Non-pigmented ciliary epithelial cell (primary cell): ENCODE measurements around the gene KLK12.

Experiments used
- DNase-seq: peaks from one replicate; pipeline ENCODE4 v3.0.0-alpha.2; 2010; ENCODE audit warnings: low read depth

The KLK12 gene, protein sequence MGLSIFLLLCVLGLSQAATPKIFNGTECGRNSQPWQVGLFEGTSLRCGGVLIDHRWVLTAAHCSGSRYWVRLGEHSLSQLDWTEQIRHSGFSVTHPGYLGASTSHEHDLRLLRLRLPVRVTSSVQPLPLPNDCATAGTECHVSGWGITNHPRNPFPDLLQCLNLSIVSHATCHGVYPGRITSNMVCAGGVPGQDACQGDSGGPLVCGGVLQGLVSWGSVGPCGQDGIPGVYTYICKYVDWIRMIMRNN

DNA sequence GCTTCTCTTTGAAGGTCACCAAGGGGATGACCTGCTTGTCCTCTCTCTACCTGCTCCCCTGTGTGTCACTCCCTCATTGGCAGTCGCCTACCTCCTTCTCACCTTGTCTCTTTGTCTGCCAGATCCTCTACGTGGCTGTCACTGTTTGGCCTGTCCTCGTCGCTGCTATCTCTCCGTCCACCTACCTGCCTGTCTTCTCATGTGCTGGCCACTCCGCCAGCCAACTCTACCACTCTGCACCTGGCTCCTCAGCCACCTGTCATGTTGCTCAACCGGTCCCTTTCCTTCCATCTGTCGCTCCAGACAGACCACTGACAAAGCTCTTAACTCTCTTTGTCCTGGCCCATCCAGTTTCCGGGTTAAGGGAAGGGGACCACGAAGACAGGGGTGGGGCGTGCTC is at the start of gene KLK12:
TSS of gene KLK12 (minus strand) at position 299 of the 400 bp plus-strand sequence. CDS start 381 bp downstream, outside the sequence.
- DNase-seq = no peak

DNA sequence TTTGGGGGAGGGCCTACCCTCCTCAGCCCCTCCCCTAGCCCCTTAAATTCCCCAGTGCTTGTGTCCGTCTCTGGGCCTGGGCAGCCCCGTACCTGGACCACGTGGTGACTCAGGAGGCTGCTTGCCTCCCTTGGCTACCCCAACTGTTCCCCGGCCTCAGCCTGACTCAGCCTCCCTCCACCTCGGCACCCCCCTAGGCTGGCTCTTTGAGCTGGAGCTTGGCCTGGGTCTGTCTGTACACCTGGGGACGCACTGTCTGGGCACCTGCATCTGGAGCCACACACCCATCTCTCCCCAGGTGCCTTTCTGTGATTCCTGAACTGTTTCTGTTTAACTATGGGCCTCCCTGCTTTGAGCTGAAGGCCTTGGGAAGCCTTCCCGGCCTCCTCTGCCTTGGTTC is 49.7 kb upstream of the KLK12 start:
- DNase-seq = no peak

DNA sequence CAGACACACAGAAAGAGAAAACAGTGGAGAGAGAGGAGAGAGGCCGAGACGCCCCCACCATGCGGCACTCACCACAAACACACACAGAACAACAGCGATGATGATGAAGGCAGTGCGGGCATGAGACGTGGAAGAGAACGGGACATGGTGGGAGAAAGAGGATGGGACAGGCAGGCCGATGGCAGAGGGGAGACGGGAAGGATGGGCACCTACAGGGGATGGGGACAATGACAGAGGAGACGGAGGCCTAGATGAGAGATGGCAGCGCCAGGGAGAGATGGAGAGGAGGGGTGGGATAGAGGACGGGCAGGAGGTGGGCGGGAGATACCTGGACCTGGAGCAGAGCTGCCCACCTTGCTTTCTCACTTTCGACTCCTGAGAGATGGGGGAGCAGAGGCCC is 49.0 kb upstream of the KLK12 start:
- DNase-seq = no peak

DNA sequence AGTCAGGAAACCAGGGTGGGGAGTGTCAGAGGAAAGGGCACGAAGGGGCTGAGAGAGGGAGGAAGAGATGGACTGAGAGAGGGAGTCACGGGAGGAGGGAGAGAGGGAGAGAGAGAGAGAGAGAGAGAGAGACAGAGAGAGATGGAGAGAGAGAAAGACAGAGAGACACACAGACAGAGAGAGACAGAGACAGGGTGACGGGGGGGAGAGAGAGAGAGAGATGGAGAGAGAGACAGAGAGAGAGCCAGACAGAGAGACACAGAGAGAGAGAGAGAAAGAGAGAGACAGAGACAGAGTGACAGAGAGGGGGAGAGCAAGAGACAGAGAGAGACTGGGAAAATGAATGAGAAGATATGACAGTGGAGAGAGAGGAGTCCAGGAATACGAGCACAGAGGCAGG is 48.4 kb upstream of the KLK12 start:
- DNase-seq = no peak

DNA sequence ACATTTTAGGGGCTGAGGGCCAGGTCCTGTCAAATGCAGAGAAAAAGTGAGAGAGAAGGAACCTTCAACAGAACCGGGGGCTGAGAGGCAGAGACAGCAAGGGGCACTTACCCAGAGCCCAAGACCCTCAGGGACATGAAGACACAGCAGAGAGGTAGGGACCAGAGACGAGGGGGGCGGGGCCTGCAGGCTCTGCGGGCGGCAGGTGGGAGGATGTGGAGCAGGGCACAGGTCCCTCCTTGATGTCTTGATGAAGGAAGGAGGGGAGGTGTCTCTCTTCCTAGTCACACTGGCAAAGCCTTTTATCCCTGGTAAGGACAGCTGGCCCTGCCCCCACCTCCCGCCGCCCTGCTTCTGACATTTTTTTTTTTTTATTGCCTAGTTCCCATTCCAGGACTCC is 47.8 kb upstream of the KLK12 start, which contains the start of gene KLK14:
TSS of gene KLK14 (minus strand) at position 277 of the 400 bp plus-strand sequence. CDS start at position 4, 273 bp downstream.
- no peak for DNase-seq

DNA sequence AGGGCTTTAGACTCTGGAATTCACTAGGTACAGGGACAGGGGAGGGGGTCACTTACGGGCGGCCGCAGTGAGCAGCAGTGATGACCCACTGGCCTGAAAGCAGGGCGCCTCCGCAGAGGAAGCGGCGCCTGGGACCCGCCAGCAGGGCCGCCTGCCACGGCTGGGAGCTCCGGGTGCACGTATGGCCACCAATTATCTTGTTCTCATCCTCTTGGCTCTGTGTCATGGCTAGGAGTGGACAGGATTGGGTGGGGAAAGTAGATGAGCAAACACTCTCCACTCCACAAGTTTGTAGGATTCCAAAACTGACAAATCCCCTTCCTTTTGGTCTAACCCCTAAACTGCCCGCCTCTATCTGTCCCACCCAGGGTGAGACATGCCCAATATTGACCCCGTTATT is 46.7 kb upstream of the KLK12 start:
- no peak for DNase-seq

DNA sequence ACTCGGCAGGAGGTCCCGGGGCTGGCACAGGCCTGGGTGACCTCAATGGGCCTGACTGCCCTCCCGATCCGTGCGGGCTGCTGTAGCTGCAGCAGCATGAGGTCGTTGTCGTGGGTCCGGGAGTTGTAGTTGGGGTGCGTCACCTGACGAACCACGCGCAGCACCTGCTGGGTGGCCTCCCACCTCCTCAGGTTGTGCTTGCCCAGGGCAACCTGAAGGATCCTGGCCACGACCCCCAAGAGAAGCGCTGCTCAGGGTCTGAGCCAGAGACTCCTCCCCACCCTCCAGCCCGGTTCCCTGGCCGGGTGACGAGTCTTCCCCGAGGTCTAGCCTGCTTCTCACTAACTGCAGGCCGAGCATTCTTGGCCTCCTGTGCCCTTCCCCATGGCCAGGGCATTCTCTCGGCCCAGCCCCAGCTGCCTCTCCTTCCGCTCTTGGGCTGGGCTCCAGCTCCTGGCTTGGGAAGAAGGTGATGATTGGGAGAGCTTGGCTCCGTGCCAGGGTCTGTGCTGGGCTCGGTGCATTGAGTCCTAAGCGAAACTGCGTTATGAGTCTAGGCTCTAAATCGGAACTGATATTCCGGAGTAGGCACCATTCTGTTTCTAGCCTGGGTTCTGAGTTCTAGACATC is 44.8 kb upstream of the KLK12 start:
- DNase-seq = no peak

DNA sequence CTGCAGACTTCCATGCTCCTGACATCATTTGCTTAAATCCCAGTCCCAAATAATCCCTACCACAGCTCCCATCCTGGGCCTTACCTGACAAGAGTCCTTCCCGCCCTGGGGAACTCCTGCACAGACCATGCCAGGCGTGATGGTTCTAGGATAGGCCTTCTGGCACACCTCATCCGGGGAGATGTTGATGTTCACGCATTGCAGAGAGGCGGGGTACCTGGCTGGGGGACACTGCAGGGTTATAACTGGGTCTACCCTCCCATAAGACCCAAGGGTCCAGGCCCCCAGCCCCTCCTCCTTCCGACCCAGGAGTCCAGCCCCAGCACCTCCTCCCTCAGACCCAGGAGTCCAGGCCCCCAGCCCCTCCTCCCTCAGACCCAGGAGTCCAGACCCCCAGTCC is 43.9 kb upstream of the KLK12 start:
- DNase-seq = no peak

DNA sequence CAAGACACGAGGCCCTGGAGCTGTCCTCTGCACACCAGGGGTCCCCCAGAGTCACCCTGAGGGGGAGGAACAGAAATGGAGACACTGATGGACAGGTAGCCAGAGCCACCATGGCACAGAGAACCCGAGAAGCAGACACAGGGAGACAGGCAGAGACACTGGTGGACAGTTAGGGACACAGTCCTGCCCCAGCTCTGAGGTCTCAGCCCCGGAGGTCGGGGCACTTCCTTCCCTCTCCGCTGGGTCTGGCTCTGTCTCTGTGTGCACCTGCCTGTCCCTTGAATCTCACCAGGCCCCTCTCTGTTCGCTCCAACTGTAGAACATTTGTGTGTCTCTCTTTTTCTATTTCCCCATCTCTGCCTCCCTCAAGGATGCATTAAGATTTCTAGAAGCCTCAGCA is 43.3 kb upstream of the KLK12 start:
- DNase-seq = no peak

DNA sequence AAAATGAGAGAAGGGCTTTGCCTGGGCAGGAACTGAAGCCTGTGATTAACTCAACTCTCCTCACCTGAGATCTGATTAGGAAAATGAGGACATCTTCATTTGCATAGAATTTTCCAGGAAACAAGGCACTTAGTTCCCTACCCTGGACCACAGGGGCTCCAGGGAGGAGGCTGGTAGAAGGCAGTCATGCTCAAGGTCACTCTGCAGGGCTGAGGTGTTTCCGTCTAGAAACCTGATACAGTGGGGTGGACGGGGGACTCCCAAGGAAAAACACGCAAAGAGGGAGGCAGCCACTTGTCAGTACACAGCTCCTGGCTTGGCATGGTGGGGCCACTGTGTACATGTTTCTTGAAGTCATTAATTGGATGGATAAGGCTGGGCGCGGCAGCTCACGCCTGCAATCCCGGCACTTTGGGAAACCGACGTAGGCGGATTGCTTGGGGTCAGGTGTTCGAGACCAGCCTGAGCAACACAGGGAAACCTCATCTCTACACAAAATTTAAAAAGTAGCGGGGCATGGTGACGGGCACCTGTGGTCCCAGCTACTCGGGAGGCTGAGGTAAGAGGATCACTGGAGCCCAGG is 41.9 kb upstream of the KLK12 start:
- DNase-seq = no peak

DNA sequence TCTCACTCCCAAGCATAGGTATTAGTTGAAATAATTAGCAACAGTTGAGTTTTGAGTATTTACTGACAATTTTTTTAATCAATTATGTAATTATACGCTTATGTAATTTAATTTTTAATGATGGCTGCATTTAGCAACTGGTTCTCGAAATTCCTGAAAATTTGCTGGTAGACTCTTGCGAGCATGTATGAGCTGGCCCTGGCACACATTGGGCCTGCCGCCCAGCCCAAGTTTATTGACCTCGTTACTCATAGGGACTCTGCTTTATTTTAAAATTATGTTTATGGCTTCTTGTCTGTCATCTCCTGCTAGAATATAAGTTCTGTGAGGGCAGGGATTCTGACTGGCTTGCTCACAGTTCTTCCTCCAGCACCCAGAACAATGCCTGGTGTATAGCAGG is 41.2 kb upstream of the KLK12 start:
- DNase-seq = no peak

DNA sequence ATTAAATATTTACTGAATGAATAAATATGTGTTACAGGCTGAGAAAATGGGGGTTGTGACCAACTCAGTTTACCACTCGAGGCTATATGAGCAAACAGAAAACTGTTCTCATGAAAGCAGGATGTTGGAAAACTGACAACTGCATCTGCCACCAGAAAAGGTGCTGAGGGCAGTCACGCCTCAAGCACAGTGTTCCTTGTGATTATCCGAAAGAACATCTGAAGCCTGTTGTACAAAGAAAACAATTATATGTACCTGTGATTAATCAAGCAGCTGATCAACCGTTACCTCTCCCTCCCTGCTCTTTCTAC is 36.2 kb upstream of the KLK12 start:
- DNase-seq = no peak

DNA sequence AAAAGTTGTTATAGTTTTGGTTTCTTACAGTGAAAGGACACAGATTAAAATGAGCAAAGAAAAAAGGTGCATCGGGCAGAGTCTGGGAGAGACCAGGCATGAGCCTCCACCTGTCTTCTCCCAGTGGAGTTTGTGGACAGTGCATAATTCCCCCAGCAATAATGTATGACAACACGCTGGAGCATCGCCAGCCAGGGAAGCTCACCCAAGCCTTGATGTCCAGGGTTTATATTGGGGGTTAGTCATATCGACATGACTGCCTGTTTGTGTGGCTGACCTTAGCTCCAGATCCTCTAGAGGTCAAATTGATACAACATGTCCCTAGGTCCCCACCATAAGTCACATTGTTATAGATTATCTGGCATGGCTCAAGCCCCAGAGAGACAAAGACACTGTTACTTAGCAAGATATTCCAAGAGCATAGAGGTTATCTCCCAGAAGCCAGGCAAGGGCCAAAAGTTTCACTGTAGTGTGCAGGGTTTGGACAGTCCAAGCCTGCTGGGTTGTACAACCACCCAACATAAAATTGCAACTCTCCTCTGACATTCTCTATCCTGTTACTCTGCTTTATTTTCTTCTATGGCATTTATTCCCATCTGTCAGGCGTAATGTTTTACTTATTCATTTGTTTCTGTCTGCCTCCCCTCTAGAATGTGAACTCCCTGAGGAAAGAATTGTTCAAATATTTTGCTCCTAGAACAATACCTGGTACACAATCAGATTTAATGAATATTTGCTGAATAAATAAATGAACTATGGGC is 35.7 kb upstream of the KLK12 start:
- DNase-seq = no peak

DNA sequence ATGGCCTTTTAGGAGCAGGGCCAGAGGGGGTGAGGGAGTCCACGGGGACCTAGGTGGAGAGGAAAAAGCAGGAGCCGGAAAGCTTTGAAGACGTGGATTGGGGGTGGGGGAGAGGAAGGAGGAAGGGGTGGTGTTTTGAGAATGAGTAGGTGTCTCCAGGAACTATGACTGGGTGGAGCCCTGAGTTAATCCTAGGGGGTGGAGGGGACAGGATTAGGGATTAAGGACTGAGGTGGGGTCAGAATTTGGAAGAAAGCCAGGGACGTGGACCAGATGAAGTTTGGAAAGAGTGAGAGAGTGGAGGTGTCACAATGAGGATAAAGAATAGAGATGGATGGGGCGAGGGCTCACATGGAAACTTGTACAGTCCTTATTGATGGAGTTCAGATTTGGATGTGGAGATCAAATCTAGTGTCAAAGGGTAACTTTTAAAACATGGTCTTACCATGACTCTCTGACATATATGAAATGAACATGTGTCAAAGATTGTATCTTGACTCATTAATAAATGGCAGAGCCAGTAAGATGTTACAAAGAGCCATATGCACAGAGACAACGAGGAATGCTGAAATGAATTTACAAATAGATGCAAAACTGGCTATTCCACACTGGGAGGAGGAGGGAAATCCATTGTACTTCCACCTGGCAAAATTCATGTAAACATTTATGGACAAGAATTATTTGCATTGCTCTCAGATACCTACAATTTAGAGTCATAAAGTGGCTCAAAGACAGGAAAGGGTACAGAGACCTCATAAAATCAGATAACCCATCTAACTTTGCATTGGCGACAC is 31.8 kb upstream of the KLK12 start:
- DNase-seq = no peak

DNA sequence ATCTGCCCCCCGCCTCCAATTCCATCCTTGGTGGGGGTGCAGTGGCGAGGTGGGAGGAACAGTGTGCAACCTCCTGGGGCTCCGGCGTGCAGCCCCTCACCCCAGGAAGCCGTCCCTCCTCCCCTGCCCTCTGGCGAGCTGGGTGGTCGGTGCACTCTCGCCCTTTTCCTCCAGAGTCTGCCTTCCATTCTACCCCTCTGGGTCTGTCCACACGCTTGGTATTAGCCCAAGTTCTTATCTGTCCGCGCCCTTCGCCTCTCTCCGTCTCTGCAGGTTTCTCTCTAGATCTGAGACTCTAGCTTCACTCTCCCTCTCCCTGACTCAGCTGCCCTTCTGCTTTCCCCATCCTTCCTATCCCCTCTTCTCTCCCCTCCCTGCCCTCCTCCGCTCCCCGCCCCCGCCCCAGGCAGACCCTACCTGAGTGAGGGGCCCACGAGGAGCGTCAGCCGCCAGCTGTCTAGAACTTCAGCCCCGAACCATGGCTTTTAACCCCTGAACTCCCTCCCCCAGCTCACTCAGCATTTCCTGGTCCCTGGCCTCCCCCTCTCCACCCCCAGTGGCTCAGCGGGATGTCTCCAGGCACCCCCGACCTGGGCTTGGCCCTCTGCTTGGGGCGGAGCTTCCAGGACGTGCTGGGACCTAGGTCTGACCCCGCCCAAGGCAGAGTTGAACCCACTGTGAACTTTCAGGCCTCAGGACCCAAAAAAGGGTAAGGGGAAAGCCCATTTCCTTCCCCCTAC is 30.6 kb upstream of the KLK12 start:
- DNase-seq = no peak

DNA sequence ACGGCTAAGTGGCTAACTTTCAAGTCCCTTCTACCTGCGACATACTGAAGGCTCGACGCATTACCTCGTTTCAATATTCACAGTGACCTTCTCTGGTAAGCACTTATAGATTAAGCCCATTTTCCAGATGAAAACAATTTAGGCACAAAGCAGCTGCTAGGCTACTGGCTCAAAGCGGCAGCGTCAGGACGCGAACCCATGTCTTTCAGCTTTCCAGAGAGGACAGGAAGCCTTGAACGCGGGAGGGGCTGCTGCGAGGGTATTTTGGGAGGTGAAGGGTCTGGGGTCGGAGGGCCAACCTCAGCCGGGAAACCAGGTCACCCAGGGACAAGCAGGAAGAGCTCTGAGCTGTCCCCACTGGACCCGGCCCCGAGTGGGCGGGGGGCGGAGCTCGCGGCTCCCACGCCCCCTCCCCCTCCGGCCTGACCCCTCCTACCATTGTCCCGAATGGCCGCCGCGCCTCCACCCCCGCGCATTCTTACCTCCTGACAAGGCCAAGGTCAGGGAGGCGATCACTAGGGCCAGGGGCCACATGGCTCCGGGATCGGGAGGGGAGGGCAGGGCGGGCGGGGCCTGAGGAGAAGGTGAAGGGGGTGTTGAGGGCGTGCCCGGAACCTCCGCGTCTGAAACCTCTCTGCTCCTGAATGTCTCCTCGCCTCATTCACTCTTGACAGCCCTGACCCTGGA is 29.9 kb upstream of the KLK12 start, which contains the start of gene KLK13:
TSS of gene KLK13 (minus strand) at position 559 of the 687 bp plus-strand sequence. CDS start at position 534, 25 bp downstream.
- no peak for DNase-seq

DNA sequence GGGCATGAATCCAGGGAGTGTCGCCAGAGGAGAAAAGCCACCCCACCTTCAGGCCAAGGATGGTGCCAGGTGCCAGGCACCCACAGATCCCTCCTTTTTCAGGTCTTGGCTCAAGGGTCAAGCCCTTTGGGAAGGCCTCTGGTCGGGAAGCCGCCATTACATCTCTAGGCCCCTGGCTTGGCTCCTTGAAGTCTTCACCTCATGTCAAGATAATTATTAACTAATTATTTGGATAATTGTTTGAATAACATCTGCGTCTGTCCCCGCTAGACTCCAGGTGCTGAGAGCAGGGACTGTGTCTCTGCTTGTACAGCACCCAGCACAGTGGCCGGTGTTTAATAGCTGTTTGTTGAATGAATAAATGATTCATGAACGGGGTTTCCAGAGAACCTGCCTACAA is 28.9 kb upstream of the KLK12 start:
- DNase-seq = no peak

DNA sequence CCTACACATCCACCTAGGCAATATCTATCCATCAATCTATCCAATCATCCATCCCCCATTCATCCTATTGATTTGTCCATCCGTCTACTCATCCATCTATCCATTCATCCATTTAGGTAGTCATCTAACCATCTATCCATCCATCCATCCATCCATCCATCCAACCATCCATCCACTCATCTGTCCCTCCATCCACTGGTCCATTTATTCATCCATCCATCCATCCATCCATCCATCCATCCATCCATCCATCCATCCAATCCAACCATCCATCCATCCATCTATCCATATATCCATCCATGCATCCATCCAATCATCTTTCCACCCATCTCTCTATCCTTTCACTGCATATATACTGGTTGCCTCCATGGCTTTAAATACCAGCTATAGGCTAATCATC is 26.2 kb upstream of the KLK12 start:
- DNase-seq = no peak

DNA sequence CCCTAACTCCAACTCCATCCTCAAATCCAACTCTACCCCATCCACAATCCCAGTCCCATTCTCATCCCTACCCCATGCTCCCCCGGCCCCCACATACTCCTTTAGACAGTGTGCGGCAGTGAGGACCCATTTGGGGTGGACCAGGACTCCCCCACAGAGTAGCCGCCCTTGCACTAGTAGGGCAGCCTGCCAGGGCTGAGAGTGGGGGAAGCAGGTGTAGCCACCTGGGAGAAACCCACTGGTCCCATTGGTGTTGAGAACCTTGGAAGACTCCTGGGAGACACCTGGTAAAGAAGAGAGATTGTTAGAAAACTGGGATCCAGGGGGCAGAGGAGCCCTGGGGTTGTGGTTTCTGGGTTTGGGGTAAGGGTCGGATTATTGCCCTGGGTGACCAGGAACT is 25.5 kb upstream of the KLK12 start:
- no peak for DNase-seq

DNA sequence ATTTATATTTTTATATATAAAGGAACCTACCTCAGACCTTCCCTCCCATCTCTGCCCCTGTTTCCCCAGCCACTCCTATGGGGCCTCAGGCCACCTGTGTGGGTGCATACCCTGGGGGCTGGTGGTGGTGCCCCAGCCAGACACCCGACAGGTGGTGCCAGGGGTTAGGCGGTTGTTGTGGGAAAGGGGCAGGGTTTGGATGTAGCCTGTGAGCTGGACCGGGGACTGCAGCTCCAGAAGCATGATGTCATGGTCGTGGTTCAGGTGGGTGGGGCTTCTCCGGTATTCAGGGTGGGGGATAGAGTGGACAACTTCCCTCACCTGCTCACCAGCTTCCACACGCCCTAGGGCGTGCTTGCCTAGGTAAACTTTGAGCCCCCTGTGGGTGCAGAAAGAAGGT is 24.9 kb upstream of the KLK12 start:
- no peak for DNase-seq

DNA sequence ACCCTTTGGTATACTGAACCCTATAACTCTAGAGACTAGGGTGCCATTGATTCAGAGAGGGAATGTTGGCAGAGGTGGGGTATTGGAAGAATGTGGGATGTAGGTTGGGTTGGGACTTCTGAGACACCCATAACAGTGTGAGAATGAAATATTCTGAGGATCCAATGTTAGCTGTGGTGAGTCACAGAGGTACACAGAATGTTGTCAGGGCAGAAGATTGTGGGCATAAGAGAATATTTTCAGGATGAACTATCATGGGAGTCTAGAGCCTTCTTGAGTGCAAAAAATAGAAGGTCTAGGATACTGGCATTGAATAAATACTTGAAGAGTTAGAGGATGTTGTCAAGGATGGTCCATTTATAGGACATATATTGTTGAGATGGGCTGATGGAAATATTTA is 21.1 kb upstream of the KLK12 start:
- DNase-seq = no peak
